Keratinocyte (primary cell): ENCODE measurements around the gene KRT25. TPM values are rescaled to one million over a fixed set of nuclear protein-coding genes. Genes with fewer than 3 reads are reported as not detected.

Experiments used
- DNase-seq: peaks from one replicate; pipeline ENCODE4 v3.0.0-alpha.2; 2011; ENCODE audit warnings: low read depth, missing footprints, low spot score
- FAIRE-seq: peaks from 2 replicates; lab custom pipeline; 2011; peaks lifted over from hg19 to GRCh38; lab: Jason Lieb, UNC
- H2AFZ ChIP-seq: 2 replicates; pipeline ENCODE4 v1.6.0; 2012; ENCODE audit warnings: low read length, control low read depth, inconsistent platforms; ENCODE audit not compliant: control insufficient read depth
- H3K27ac ChIP-seq: 2 replicates; pipeline ENCODE4 v1.5.1; 2011; ENCODE audit warnings: low read length; ENCODE audit not compliant: control insufficient read depth, insufficient read depth
- H3K27me3 ChIP-seq: 3 replicates; pipeline ENCODE4 v1.6.0; 2011; ENCODE audit warnings: low read length; ENCODE audit not compliant: control insufficient read depth, insufficient read depth; ENCODE audit errors: extremely low read depth
- H3K36me3 ChIP-seq, 2 experiments: 2 replicates in 1 of 2; 3 replicates in 1 of 2; pipeline ENCODE4 v1.5.1; 2011; ENCODE audit warnings: low read length in 2 of 2, mild to moderate bottlenecking in 1 of 2; ENCODE audit not compliant: control insufficient read depth in 2 of 2, insufficient read depth in 2 of 2; ENCODE audit errors: extremely low read depth in 1 of 2
- H3K4me1 ChIP-seq: 3 replicates; pipeline ENCODE4 v1.5.1; 2011; ENCODE audit warnings: low read length; ENCODE audit not compliant: control insufficient read depth, insufficient read depth; ENCODE audit errors: extremely low read depth
- H3K4me2 ChIP-seq: 3 replicates; pipeline ENCODE4 v1.6.0; 2011; ENCODE audit warnings: low read depth, low read length; ENCODE audit not compliant: control insufficient read depth, insufficient read depth; ENCODE audit errors: extremely low read depth
- H3K4me3 ChIP-seq, 3 experiments: fragments of 200-600 bp in 1 of 3; sonication (generic) in 1 of 3; 2 replicates in 2 of 3; 3 replicates in 1 of 3; pipeline ENCODE4 v1.5.1; 2011 to 2016; ENCODE audit warnings: low read length in 3 of 3, mild to moderate bottlenecking in 3 of 3, control low read depth in 2 of 3, inconsistent platforms in 1 of 3, low read depth in 1 of 3, mixed read lengths in 1 of 3, mixed run types in 1 of 3, moderate library complexity in 1 of 3; ENCODE audit not compliant: control insufficient read depth in 2 of 3, insufficient read depth in 2 of 3; ENCODE audit errors: extremely low read depth in 1 of 3
- H3K79me2 ChIP-seq: 2 replicates; pipeline ENCODE4 v1.6.0; 2012; ENCODE audit warnings: low read length; ENCODE audit not compliant: control insufficient read depth, insufficient read depth
- H3K9ac ChIP-seq: 3 replicates; pipeline ENCODE4 v1.6.0; 2011; ENCODE audit warnings: low read length; ENCODE audit not compliant: control insufficient read depth, insufficient read depth; ENCODE audit errors: extremely low read depth
- H3K9me1 ChIP-seq: 3 replicates; pipeline ENCODE4 v1.6.0; 2011; ENCODE audit warnings: low read length; ENCODE audit not compliant: control insufficient read depth, insufficient read depth; ENCODE audit errors: extremely low read depth
- H3K9me3 ChIP-seq: 2 replicates; pipeline ENCODE4 v1.5.1; 2012; ENCODE audit warnings: low read depth, low read length; ENCODE audit not compliant: control insufficient read depth
- H4K20me1 ChIP-seq: 3 replicates; pipeline ENCODE4 v1.6.0; 2011; ENCODE audit warnings: low read length; ENCODE audit not compliant: control insufficient read depth, insufficient read depth; ENCODE audit errors: extremely low read depth
- CTCF ChIP-seq, 3 experiments: IDR thresholded peaks in 1 of 3; conservative IDR thresholded peaks in 1 of 3; optimal IDR thresholded peaks in 1 of 3; 2 replicates in 2 of 3; 3 replicates in 1 of 3; pipeline versions ENCODE3 to v1.5.1; 2011; ENCODE audit warnings: low read length in 3 of 3, mild to moderate bottlenecking in 3 of 3, moderate library complexity in 2 of 3, control low read depth in 1 of 3, inconsistent platforms in 1 of 3; ENCODE audit not compliant: insufficient read depth in 2 of 3; ENCODE audit errors: extremely low read depth in 1 of 3
- EZH2 ChIP-seq: IDR thresholded peaks from one replicate; pipeline ENCODE4 v1.6.1; 2012; ENCODE audit warnings: inconsistent platforms, mild to moderate bottlenecking, low read length, moderate library complexity
- dilution Hi-C: fragments of 300-500 bp; cut with MboI; formaldehyde crosslinking; loops from one replicate; pipeline ENCODE4 v1.7.0; 2020; ENCODE audit warnings: low sequenced_read_pairs; ENCODE audit not compliant: extremely low pct_ligation_motif_present
- polyA plus RNA-seq, 5 experiments: library from polyadenylated mRNA; depleted of rRNA in 3 of 5; stranded (reverse) in 3 of 5; stranded (forward) in 1 of 5; unstranded in 1 of 5; fragments of >200 nt; gene quantifications; 1 replicate in 1 of 5; 2 replicates in 3 of 5; 3 replicates in 1 of 5; pipeline versions ENCODE4 v1.2.1 to v1.2.3, GENCODE V29; 2011 to 2012; ENCODE audit warnings: missing spikeins in 2 of 5, low read depth in 1 of 5, low replicate concordance in 1 of 5

Gene KRT25
- polyA plus RNA-seq, 1 donor (not counting 4 experiments of a cell fraction or from before 2014, with no cell fraction given) = not detected

DNA sequence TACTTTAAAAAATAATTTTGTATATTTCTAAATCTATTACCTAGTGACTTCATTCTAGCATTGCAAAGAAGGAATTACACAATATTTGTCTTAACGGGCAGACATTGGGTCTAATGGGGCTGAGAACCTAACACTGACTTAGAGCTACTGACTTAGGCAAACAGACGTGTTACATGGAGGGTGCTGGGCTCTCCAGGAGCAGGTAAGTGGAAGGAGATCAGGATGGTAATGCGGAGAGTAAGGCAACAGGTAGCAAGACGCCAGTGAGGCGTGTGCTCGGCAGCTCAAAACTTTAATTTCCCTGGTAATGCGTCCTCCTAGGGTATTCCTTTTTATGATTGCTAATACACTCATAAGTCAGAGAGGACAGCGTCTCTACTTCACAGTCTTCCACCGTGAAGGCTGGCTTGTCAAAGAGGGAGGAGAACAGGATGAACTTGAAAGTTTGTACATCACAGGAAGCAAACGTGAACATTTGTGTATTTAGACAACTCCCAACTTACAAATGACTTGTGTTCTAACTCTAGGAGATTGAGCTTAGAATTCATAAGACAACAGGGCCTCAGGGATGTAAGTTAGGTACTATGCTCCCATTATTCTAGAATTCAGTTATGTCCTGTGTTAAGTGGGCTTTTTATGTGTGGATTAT, 40.0 kb upstream of the KRT25 start:
- H3K9me3 ChIP-seq = no peaks in the 10 kb centered on the region
- no peaks in the 10 kb centered on the region for H3K4me1 ChIP-seq
- H3K79me2 ChIP-seq = no peaks in the 10 kb centered on the region
- H3K4me2 ChIP-seq = no peak overlapping the region
- DNase-seq (no peak), FAIRE-seq (no peak)
- peaks cover 28% of the 10 kb centered on the region for H3K27me3 ChIP-seq
- TF ChIP-seq CTCF (optimal IDR thresholded peaks at IDR 0.05 in 1 of 3, IDR thresholded peaks at IDR 0.05 in 1 of 3, conservative IDR thresholded peaks at IDR 0.05 in 1 of 3; ENCODE audit: extremely low read depth in 1 of 3, insufficient read depth in 2 of 3, low read length in 3 of 3) (no peak), EZH2 (no peak)
- no peak overlapping the region for H2AFZ ChIP-seq
- no peak overlapping the region for H3K27ac ChIP-seq
- no peak overlapping the region for H3K9ac ChIP-seq
- no peaks in the 10 kb centered on the region for H4K20me1 ChIP-seq
- H3K36me3 ChIP-seq = no peaks in the 10 kb centered on the region
- dilution Hi-C loops = no loop called here
- H3K9me1 ChIP-seq = no peaks in the 10 kb centered on the region
- H3K4me3 ChIP-seq = no peak overlapping the region

- FAIRE-seq (no peak), DNase-seq (no peak)
- no peaks in the 10 kb centered on the region for H3K9me1 ChIP-seq
- dilution Hi-C loops = no loop called here
- TF ChIP-seq CTCF (optimal IDR thresholded peaks at IDR 0.05 in 1 of 3, IDR thresholded peaks at IDR 0.05 in 1 of 3, conservative IDR thresholded peaks at IDR 0.05 in 1 of 3; ENCODE audit: extremely low read depth in 1 of 3, insufficient read depth in 2 of 3, low read length in 3 of 3) (no peak), EZH2 (no peak)
- no peak overlapping the region for H3K4me2 ChIP-seq
- H2AFZ ChIP-seq = no peak overlapping the region
- H3K9me3 ChIP-seq = no peaks in the 10 kb centered on the region
- H3K27ac ChIP-seq = no peak overlapping the region
- H3K4me3 ChIP-seq = no peak overlapping the region
- no peaks in the 10 kb centered on the region for H4K20me1 ChIP-seq
- peaks cover 25% of the 10 kb centered on the region for H3K27me3 ChIP-seq
- no peaks in the 10 kb centered on the region for H3K36me3 ChIP-seq
- H3K9ac ChIP-seq = no peak overlapping the region
- no peaks in the 10 kb centered on the region for H3K79me2 ChIP-seq
- no peaks in the 10 kb centered on the region for H3K4me1 ChIP-seq
These were observed 39.3 kb upstream of the KRT25 start for GRCh38 chr17:40794466-40794865.
